Heart left ventricle (tissue), 13 donors: ENCODE measurements around the gene MOCS3.

Experiments
- CTCF ChIP-seq, 12 donors: fragments of 200-600 bp; sonication (generic) in 4 of 12; IDR thresholded peaks; one replicate each; pipeline versions ENCODE4 v1.5.0 to v1.8.0; 2018 to 2022; ENCODE audit warnings: antibody characterized with exemption in 12 of 12, mild to moderate bottlenecking in 5 of 12
- POLR2A ChIP-seq, 2 donors: fragments of 450-650 bp; IDR thresholded peaks; one replicate each; pipeline ENCODE4 v1.6.1; 2017; ENCODE audit warnings: antibody characterized with exemption in 2 of 2, mild to moderate bottlenecking in 2 of 2, moderate library complexity in 2 of 2
- donor health status: ischemic (EF 13 %, LVEDD 7.1; RV severe dilation, severe dysfunction).
- donor health status: DM: no; HTN: yes; CAD: no.
- donor health status: DM: no; HTN: no; CAD: no.
- donor health status: ischemic (EF 25% LVEDD 6.9; RV normal size, moderate dysfunction).
- donor health status: ischemic (EF 25% LVEDD 5.7; RV mildly dilated, moderate dysfunction).
- donor health status: ischemic (EF 35%, LVEDD 5.7; RV mildly dilated, moderate dysfunction).
- donor health status: nonischemic (EF 11% LVEDD 7.7; RV severe dilation, severe dysfunction).
- donor health status: DM: yes; HTN: yes; CAD: no.
- donor health status: PGD.
- donor health status: ischemic (EF 29% LVEDD 5.4; RV normal size, mild dysfunction).
- donor health status: nonischemic (EF 23%, LVEDD 6.1; RV moderate dilation, normal function).

- no peak for TF ChIP-seq CTCF (IDR thresholded peaks at IDR 0.05)
- no peak for TF ChIP-seq POLR2A (IDR thresholded peaks at IDR 0.05)
Observed at GRCh38 chr20:50993876-50994275, 35.3 kb downstream of the MOCS3 start.
